Coronary artery (tissue), 2 donors: ENCODE data around the gene ANO2.
"Not testable (repeated sequence)": the region's sequence is repeated elsewhere in the genome, so short reads cannot be mapped to it uniquely, and the experiment has no call there.

Experiments
- DNase-seq: peaks from one replicate; pipeline ENCODE4 v3.0.0-alpha.2; 2017; ENCODE audit warnings: low spot score
- H3K27ac ChIP-seq, 2 donors: fragments of 200-600 bp; sonication (generic); one replicate each; pipeline ENCODE4 v1.5.1; 2016 to 2019
- H3K4me3 ChIP-seq: fragments of 200-600 bp; sonication (generic); 2 replicates; pipeline ENCODE4 v1.5.1; 2016; ENCODE audit warnings: mild to moderate bottlenecking, moderate library complexity
- CTCF ChIP-seq: fragments of 200-600 bp; sonication (generic); IDR thresholded peaks from one replicate; pipeline ENCODE4 v1.5.1; 2019; ENCODE audit warnings: antibody characterized with exemption

Gene ANO2

DNA sequence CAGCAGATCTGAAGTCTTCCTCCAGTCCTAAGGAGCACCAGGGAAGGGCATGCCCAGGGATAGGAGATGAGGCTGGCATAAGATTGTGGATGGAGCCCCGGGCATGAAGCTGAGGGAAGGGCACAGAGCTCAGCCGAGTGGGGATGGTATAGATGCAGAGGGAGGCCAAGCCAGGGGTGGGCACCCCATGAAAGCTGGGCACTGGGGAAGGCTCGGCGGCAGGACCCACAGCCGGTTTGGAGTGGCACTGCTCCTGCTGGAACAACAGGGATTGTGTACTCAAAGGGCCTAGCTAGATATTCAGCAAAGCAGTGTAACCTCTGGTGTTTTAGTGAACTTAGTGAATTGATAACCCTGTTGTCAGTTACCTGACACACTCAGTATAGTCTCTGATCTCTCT is 396.0 kb downstream of the ANO2 start:
- Histone ChIP-seq H3K27ac (no peak overlapping the region), H3K4me3 (no peak overlapping the region)
- no peak for DNase-seq
- no peak for TF ChIP-seq CTCF

GRCh38 chr12:5548152-5548943 is 396.7 kb downstream of the ANO2 start:
- DNase-seq, result no peak
- H3K27ac ChIP-seq, result no peak overlapping the region
- no peak overlapping the region for H3K4me3 ChIP-seq
- TF ChIP-seq CTCF, result no peak

GRCh38 chr12:5546616-5547015 is 398.4 kb downstream of the ANO2 start:
- TF ChIP-seq CTCF, result no peak
- DNase-seq, result no peak
- Histone ChIP-seq H3K27ac (no peak overlapping the region), H3K4me3 (no peak overlapping the region)

DNA sequence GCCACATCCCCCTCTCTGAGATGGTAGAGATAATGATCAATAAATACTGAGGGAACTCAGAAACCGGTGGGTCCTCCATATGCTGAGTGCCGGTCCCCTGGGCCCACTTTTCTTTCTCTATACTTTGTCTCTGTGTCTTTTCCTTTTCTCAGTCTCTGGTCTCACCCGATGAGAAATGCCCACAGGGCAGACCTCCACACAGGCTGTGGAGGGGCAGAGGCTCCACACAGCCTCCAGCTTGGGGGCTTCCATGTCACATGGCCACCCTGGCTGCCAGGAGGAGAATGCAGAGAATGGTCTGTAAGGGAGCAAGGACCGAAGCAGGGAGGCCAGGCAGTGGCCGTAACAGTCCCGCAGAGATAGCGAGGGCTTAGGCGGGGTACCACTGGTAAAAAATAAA is 407.3 kb downstream of the ANO2 start:
- DNase-seq, result no peak
- Histone ChIP-seq H3K4me3 (no peak overlapping the region), H3K27ac (no peak overlapping the region)
- no peak for TF ChIP-seq CTCF

DNA sequence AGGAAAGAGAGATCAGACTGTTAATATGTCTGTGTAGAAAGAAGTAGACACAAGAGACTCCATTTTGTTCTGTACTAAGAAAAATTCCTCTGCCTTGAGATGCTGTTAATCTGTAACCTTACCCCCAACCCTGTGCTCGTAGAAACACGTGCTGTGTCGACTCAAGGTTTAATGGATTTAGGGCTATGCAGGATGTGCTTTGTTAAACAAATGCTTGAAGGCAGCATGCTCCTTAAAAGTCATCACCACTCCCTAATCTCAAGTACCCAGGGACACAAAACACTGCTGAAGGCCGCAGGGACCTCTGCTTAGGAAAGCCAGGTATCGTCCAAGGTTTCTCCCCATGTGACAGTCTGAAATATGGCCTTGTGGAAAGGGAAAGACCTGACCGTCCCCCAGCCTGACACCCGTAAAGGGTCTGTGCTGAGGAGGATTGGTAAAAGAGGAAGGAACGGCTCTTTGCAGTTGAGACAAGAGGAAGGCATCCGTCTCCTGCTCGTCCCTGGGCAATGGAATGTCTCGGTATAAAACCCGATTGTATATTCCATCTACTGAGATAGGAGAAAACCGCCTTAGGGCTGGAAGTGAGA is 407.9 kb downstream of the ANO2 start:
- DNase-seq, H3K4me3 ChIP-seq, H3K27ac ChIP-seq: not testable (repeated sequence)

DNA sequence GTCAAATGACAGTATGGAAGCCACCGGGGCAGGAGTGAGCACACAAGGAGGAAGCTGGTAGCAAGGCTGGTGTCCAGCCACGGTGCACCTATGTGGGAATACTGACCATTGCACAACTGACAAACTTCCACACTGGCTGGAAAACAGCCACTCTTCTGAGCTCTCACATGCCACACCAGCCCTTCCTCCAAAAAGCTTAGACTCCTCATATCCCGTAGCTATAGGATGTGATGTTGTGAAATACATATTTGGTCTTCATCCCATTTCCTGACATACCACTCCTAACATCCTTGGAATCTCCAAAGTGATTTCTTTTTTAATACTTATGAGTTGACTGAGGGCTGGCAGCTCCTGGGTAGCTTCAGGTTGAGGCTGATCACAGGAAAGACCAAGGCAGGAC is 409.5 kb downstream of the ANO2 start:
- H3K27ac ChIP-seq, result no peak overlapping the region
- TF ChIP-seq CTCF, result no peak
- no peak for DNase-seq
- H3K4me3 ChIP-seq, result no peak overlapping the region

DNA sequence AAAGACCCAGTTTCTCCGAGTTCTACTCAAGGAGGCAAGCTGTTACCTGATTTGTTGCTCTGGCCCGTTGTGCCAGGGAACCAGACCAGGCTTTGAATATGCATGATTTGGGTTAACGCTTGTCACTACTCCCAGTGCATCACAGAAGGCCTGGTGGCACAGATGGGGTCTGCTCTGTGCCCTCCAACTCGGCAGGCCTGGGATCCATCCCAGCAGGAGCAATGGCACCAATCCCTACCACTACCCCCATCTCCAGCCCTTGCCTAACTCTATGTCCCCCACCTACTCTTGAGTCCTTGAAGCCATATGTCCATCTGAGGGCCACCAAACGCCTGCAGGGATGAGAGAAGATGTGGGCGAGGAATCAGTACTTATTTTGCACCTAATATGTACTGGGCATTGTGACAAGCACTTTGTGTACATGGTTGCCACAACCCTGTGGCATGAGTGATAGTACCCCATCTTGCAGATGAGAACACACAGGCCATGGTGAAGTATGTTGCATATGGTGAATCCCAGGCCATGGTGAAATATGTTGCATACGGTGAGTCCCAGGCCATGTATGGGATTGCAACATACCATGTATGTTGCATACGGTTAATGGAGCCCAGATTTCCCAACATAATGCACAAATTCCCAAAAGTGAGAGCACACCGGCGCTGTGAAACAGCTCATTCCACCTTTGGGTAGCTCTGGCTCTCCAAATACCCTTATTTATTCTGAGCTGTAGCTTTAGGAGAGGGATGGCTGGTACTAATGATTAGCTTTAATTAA is 410.4 kb downstream of the ANO2 start:
- TF ChIP-seq CTCF, result no peak
- no peak overlapping the region for H3K4me3 ChIP-seq
- DNase-seq, result no peak
- H3K27ac ChIP-seq, result no peak overlapping the region
